HG03457 (cell line): Measurements from ENCODE around the gene RPL3.
"Not testable (repeated sequence)": the region's sequence is repeated elsewhere in the genome, so short reads cannot be mapped to it uniquely, and the experiment has no call there.

ENCODE experiments used
- ATAC-seq: cut with Tn5 transposase; IDR thresholded peaks from one replicate; pipeline ENCODE4 v1.9.1; 2021; ENCODE audit warnings: moderate number of reproducible peaks; ENCODE audit not compliant: unreplicated experiment

RPL3 gene

GRCh38 chr22:39319284-39320022 is at the start of gene RPL3:
Gene RPL3, minus strand, starts transcription at chr22:39319623. Its CDS starts 26 bp downstream, at chr22:39319597.
- ATAC-seq, result peak; percentile 64

GRCh38 chr22:39369186-39369585 is 49.8 kb upstream of the RPL3 start:
- ATAC-seq, result no peak

- no peak for ATAC-seq
These were observed 49.1 kb upstream of the RPL3 start for GRCh38 chr22:39368461-39368911.

- no peak for ATAC-seq
These were observed 47.6 kb upstream of the RPL3 start for GRCh38 chr22:39367035-39367434.

GRCh38 chr22:39365492-39365780 is 46.0 kb upstream of the RPL3 start:
- ATAC-seq, result no peak

GRCh38 chr22:39364714-39365491 is 45.5 kb upstream of the RPL3 start:
- no peak for ATAC-seq

GRCh38 chr22:39363751-39364515 is 44.5 kb upstream of the RPL3 start:
- ATAC-seq, result no peak

- ATAC-seq, result no peak
These were observed 43.5 kb upstream of the RPL3 start for GRCh38 chr22:39362932-39363331.

GRCh38 chr22:39362271-39362670 is 42.8 kb upstream of the RPL3 start:
- no peak for ATAC-seq

- no peak for ATAC-seq
These were observed 42.1 kb upstream of the RPL3 start for GRCh38 chr22:39361496-39361895.

- ATAC-seq, result no peak
These were observed 41.4 kb upstream of the RPL3 start for GRCh38 chr22:39360674-39361413.

GRCh38 chr22:39360242-39360641 is 40.8 kb upstream of the RPL3 start:
- ATAC-seq, result no peak

GRCh38 chr22:39359659-39360195 is 40.3 kb upstream of the RPL3 start:
- ATAC-seq, result no peak

GRCh38 chr22:39358197-39358596 is 38.8 kb upstream of the RPL3 start:
- not testable (repeated sequence) for ATAC-seq

- ATAC-seq, result not testable (repeated sequence)
These were observed 38.0 kb upstream of the RPL3 start for GRCh38 chr22:39357110-39358108.

- no peak for ATAC-seq
These were observed 37.0 kb upstream of the RPL3 start for GRCh38 chr22:39356464-39356863.

- ATAC-seq, result not testable (repeated sequence)
These were observed 36.4 kb upstream of the RPL3 start for GRCh38 chr22:39355805-39356204.

GRCh38 chr22:39355080-39355479 is 35.7 kb upstream of the RPL3 start:
- ATAC-seq, result no peak

- no peak for ATAC-seq
These were observed 33.9 kb upstream of the RPL3 start for GRCh38 chr22:39353346-39353745.
